HEK293 (cell line): ENCODE results near the gene SEMA6A.
A peak's percentile ranks its signal among the peaks of the same experiment; 100 is the strongest.

Experiments
- CTCF ChIA-PET: fragments of 350-600 bp; formaldehyde crosslinking; extraction: SDS; loops from one replicate; lab custom pipeline; 2021; ENCODE audit warnings: antibody characterized with exemption; lab: Yijun Ruan, JAX
- POLR2A ChIA-PET: fragments of 300-600 bp; formaldehyde crosslinking; extraction: SDS; loops from one replicate; lab custom pipeline; 2020; ENCODE audit warnings: antibody characterized with exemption, inconsistent platforms; lab: Yijun Ruan, JAX
- H3K27ac ChIP-seq: fragments of 200-500 bp; sonication (Bioruptor generic); 2 replicates; pipeline ENCODE4 v1.5.1; 2014; ENCODE audit warnings: low read depth, low read length, control low read depth, inconsistent platforms; ENCODE audit errors: extremely low read depth
- H3K36me3 ChIP-seq, 2 experiments: fragments of 200-500 bp in 1 of 2; sonication (Bioruptor generic) in 1 of 2; 1 replicate in 1 of 2; 2 replicates in 1 of 2; pipeline ENCODE4 v1.5.1; 2014 to 2017; ENCODE audit warnings: inconsistent platforms in 2 of 2, low read length in 2 of 2; ENCODE audit not compliant: control insufficient read depth in 2 of 2, insufficient read depth in 1 of 2
- H3K4me1 ChIP-seq: fragments of 200-500 bp; sonication (Bioruptor generic); 2 replicates; pipeline ENCODE4 v1.5.1; 2014; ENCODE audit warnings: mild to moderate bottlenecking, low read length, inconsistent platforms; ENCODE audit not compliant: control insufficient read depth, insufficient read depth
- H3K4me3 ChIP-seq: 2 replicates; pipeline ENCODE4 v1.5.1; 2011; ENCODE audit warnings: low read depth, mild to moderate bottlenecking, control low read depth, low read length, moderate library complexity
- H3K9me3 ChIP-seq: fragments of 200-500 bp; sonication (Bioruptor generic); 2 replicates; pipeline ENCODE4 v1.5.1; 2014; ENCODE audit warnings: low read depth, low read length, inconsistent platforms; ENCODE audit not compliant: control insufficient read depth, insufficient read depth
- IKZF3 ChIP-seq: fragments of 450-650 bp; IDR thresholded peaks from 2 replicates; pipeline ENCODE4 v1.5.0; 2018; ENCODE audit warnings: missing biosample characterization, mild to moderate bottlenecking, missing genetic modification characterization, moderate library complexity
- KLF10 ChIP-seq: fragments of 450-650 bp; IDR thresholded peaks from 2 replicates; pipeline ENCODE4 v1.5.1; 2018; ENCODE audit warnings: missing biosample characterization, mild to moderate bottlenecking, missing genetic modification characterization
- SALL2 ChIP-seq: fragments of 450-650 bp; formaldehyde crosslinking; IDR thresholded peaks from 2 replicates; pipeline ENCODE4 v1.5.0; 2017; ENCODE audit warnings: missing biosample characterization, mild to moderate bottlenecking, missing genetic modification characterization, borderline replicate concordance
- SP7 ChIP-seq: fragments of 450-650 bp; formaldehyde crosslinking; IDR thresholded peaks from 2 replicates; pipeline ENCODE4 v1.5.1; 2016; ENCODE audit warnings: missing biosample characterization, missing genetic modification characterization
- TRIM28 ChIP-seq: IDR thresholded peaks from 2 replicates; pipeline ENCODE4 v1.6.1; 2011; ENCODE audit warnings: low read length, control low read depth, borderline replicate concordance
- ZBTB1 ChIP-seq: fragments of 450-650 bp; formaldehyde crosslinking; IDR thresholded peaks from 2 replicates; pipeline ENCODE4 v1.5.1; 2016; ENCODE audit warnings: missing biosample characterization, missing genetic modification characterization
- ZFP37 ChIP-seq: fragments of 450-650 bp; formaldehyde crosslinking; IDR thresholded peaks from 2 replicates; pipeline ENCODE4 v1.5.1; 2016; ENCODE audit warnings: missing biosample characterization, missing genetic modification characterization
- ZFP41 ChIP-seq: fragments of 450-650 bp; formaldehyde crosslinking; IDR thresholded peaks from 2 replicates; pipeline ENCODE4 v1.5.1; 2016; ENCODE audit warnings: missing biosample characterization, missing genetic modification characterization, borderline replicate concordance
- ZNF155 ChIP-seq: fragments of 450-650 bp; formaldehyde crosslinking; IDR thresholded peaks from 2 replicates; pipeline ENCODE4 v1.5.1; 2016; ENCODE audit warnings: missing biosample characterization, missing genetic modification characterization
- ZNF221 ChIP-seq: fragments of 450-650 bp; formaldehyde crosslinking; IDR thresholded peaks from 2 replicates; pipeline ENCODE4 v1.5.1; 2017; ENCODE audit warnings: missing biosample characterization, missing genetic modification characterization, borderline replicate concordance
- ZNF239 ChIP-seq: fragments of 450-650 bp; formaldehyde crosslinking; IDR thresholded peaks from 2 replicates; pipeline ENCODE4 v1.5.1; 2016; ENCODE audit warnings: missing biosample characterization, missing genetic modification characterization
- ZNF311 ChIP-seq: fragments of 450-650 bp; formaldehyde crosslinking; IDR thresholded peaks from 2 replicates; pipeline ENCODE4 v1.5.1; 2017; ENCODE audit warnings: missing biosample characterization, missing genetic modification characterization, borderline replicate concordance
- ZNF501 ChIP-seq: fragments of 450-650 bp; formaldehyde crosslinking; IDR thresholded peaks from 2 replicates; pipeline ENCODE4 v1.5.1; 2016; ENCODE audit warnings: missing biosample characterization, missing genetic modification characterization
- ZNF514 ChIP-seq: fragments of 450-650 bp; formaldehyde crosslinking; IDR thresholded peaks from 2 replicates; pipeline ENCODE4 v1.5.1; 2016; ENCODE audit warnings: missing biosample characterization, missing genetic modification characterization
- ZNF561 ChIP-seq: fragments of 450-650 bp; IDR thresholded peaks from 2 replicates; pipeline ENCODE4 v1.5.1; 2018; ENCODE audit warnings: missing biosample characterization, missing genetic modification characterization, borderline replicate concordance
- ZNF768 ChIP-seq: fragments of 450-650 bp; formaldehyde crosslinking; IDR thresholded peaks from 2 replicates; pipeline ENCODE4 v1.5.1; 2018; ENCODE audit warnings: missing biosample characterization, mild to moderate bottlenecking, missing genetic modification characterization
- ZNF830 ChIP-seq: fragments of 450-650 bp; IDR thresholded peaks from 2 replicates; pipeline ENCODE4 v1.5.0; 2018; ENCODE audit warnings: missing biosample characterization, missing genetic modification characterization, low read depth, mild to moderate bottlenecking, moderate library complexity
- TF ChIP-seq, protein P1 (sequence below): fragments of 450-650 bp; IDR thresholded peaks from 2 replicates; pipeline ENCODE4 v1.5.1; 2018; ENCODE audit warnings: missing biosample characterization, missing genetic modification characterization
- TF ChIP-seq, protein P2 (sequence below): fragments of 450-650 bp; formaldehyde crosslinking; IDR thresholded peaks from 2 replicates; pipeline ENCODE4 v1.5.1; 2017; ENCODE audit warnings: missing biosample characterization, missing genetic modification characterization
- TF ChIP-seq, protein P3 (sequence below): fragments of 450-650 bp; formaldehyde crosslinking; IDR thresholded peaks from 2 replicates; pipeline ENCODE4 v1.5.1; 2016; ENCODE audit warnings: missing biosample characterization, missing genetic modification characterization, borderline replicate concordance

Gene SEMA6A

DNA sequence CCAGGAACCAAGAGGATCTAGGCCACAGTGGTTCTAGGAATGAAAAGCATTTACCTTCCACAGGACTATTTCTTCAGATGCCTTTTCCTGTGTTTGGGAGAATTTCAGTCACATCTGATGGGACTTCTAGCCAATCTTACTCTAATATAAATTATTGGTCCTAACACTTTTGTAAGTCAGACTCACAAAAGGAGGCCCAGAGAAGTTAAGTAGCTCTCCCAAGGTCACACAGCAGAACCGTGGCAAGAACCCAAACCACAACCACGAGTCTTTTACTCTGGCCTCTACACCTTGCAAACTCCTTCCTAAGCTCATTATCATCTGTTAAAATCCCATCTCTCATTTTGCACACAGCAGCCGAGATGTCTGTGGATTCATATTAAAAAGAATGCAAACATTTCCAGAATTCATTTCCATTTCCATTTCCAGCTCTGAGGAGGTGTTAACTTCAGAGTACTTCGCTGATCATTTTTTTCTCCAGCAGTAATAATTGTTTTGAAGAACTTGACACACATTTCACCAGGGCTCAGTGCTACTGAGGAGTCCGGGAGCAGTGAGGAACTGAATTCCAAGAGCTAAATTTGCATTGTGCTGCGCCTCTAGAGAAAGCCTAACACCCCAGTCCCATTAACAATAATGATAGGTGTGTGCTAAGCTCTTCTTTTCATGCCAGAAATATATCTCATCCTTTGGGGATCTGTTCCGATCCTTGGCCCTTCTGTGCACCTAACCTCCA is 168.1 kb downstream of the SEMA6A start:
- no peak overlapping the region for H3K4me3 ChIP-seq
- CTCF ChIA-PET: no interaction called here
- no peaks in the 10 kb centered on the region for H3K4me1 ChIP-seq
- H3K9me3 ChIP-seq: no peaks in the 10 kb centered on the region
- H3K27ac ChIP-seq: no peak overlapping the region
- TF ChIP-seq ZBTB1 (tag by site-specific recombination): no peak
- TF ChIP-seq ZNF768: 0 out of 2 replicates have a peak, but pooled peaks have one; percentile 24
- TF ChIP-seq, all 188 proteins: peak for 1
- no peaks in the 10 kb centered on the region for H3K36me3 ChIP-seq
- POLR2A ChIA-PET: no interaction called here

DNA sequence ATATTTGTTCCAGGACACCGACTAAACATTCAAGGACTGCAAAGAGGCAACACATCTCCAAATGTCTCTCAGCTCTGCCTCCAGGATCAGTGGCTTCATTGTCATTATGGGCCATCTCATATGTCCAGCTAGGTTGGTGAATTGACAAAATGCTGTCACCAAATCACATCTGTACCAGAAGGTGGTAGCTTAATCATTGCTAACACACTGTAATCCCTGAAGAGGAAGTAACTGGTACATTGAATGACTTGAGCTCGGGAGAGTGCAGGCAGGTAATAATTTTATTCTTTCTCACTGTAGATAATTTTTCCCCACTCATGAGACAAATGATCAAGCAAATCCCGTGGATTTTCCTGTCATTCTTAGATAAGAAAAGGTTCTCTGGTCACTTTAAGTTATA is 169.8 kb downstream of the SEMA6A start:
- H3K4me3 ChIP-seq: no peak overlapping the region
- H3K4me1 ChIP-seq: no peaks in the 10 kb centered on the region
- no peaks in the 10 kb centered on the region for H3K9me3 ChIP-seq
- no peaks in the 10 kb centered on the region for H3K36me3 ChIP-seq
- ChIA-PET CTCF (interaction anchor here (1.2 kb wide), 1 partner anchor 18 kb away, joined by 3 read pairs; no protein-coding TSS in a partner anchor), POLR2A (no interaction called here)
- no peak overlapping the region for H3K27ac ChIP-seq
- TF ChIP-seq TRIM28 (no peak), ZNF239 (tag by site-specific recombination) (no peak), IKZF3 (tag by site-specific recombination) (no peak), KLF10 (tag by site-specific recombination) (no peak), ZNF311 (tag by site-specific recombination) (no peak), ZFP37 (tag by site-specific recombination) (no peak), ZFP41 (tag by site-specific recombination) (no peak), SALL2 (tag by site-specific recombination) (no peak), ZNF501 (no peak), SP7 (no peak), ZNF830 (tag by site-specific recombination) (no peak), ZNF155 (tag by site-specific recombination) (no peak), ZNF514 (no peak), ZNF221 (tag by site-specific recombination) (no peak), ZNF561 (tag by site-specific recombination) (no peak), ZNF768 (no peak)
- TF ChIP-seq, protein P1, sequence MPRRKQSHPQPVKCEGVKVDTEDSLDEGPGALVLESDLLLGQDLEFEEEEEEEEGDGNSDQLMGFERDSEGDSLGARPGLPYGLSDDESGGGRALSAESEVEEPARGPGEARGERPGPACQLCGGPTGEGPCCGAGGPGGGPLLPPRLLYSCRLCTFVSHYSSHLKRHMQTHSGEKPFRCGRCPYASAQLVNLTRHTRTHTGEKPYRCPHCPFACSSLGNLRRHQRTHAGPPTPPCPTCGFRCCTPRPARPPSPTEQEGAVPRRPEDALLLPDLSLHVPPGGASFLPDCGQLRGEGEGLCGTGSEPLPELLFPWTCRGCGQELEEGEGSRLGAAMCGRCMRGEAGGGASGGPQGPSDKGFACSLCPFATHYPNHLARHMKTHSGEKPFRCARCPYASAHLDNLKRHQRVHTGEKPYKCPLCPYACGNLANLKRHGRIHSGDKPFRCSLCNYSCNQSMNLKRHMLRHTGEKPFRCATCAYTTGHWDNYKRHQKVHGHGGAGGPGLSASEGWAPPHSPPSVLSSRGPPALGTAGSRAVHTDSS: no peak
- TF ChIP-seq, protein P2, sequence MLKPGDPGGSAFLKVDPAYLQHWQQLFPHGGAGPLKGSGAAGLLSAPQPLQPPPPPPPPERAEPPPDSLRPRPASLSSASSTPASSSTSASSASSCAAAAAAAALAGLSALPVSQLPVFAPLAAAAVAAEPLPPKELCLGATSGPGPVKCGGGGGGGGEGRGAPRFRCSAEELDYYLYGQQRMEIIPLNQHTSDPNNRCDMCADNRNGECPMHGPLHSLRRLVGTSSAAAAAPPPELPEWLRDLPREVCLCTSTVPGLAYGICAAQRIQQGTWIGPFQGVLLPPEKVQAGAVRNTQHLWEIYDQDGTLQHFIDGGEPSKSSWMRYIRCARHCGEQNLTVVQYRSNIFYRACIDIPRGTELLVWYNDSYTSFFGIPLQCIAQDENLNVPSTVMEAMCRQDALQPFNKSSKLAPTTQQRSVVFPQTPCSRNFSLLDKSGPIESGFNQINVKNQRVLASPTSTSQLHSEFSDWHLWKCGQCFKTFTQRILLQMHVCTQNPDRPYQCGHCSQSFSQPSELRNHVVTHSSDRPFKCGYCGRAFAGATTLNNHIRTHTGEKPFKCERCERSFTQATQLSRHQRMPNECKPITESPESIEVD (tag by site-specific recombination): no peak
- TF ChIP-seq, protein P3, sequence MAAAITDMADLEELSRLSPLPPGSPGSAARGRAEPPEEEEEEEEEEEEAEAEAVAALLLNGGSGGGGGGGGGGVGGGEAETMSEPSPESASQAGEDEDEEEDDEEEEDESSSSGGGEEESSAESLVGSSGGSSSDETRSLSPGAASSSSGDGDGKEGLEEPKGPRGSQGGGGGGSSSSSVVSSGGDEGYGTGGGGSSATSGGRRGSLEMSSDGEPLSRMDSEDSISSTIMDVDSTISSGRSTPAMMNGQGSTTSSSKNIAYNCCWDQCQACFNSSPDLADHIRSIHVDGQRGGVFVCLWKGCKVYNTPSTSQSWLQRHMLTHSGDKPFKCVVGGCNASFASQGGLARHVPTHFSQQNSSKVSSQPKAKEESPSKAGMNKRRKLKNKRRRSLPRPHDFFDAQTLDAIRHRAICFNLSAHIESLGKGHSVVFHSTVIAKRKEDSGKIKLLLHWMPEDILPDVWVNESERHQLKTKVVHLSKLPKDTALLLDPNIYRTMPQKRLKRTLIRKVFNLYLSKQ: no peak
